Stimulated activated CD4-positive, alpha-beta T cell treated with anti-CD3 and anti-CD28 coated beads, Interleukin-15, amount 100 ng/mL, for 48 hours (primary cell): ENCODE measurements around the gene BMAL1.

Experiments used
- DNase-seq, 2 donors: peaks; one replicate each; pipeline ENCODE4 v3.0.0-alpha.2; 2020; ENCODE audit warnings: low read depth in 2 of 2

BMAL1 gene

DNA sequence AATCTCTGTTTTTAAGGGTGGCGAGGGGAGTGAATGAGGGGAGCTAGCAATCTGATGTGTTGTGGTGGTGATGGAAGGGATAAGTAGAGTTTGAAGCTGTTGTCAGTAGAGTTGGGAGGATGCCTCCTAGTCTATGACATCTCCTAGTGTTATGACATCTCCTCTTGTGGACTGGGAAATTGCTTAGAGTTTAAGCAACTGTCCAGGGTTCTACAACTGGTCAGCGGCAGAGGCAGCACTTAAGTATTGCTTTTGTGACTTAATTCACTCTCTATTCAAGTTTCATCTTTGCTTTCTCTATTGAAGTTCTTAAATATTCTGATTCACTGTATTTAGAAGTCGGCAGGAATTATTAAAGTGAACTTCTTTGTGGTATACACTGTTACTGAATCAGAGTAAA lies 13.8 kb downstream of the BMAL1 start:
- DNase-seq = no peak

GRCh38 chr11:13291800-13292199 lies 14.2 kb downstream of the BMAL1 start:
- DNase-seq = no peak

DNA sequence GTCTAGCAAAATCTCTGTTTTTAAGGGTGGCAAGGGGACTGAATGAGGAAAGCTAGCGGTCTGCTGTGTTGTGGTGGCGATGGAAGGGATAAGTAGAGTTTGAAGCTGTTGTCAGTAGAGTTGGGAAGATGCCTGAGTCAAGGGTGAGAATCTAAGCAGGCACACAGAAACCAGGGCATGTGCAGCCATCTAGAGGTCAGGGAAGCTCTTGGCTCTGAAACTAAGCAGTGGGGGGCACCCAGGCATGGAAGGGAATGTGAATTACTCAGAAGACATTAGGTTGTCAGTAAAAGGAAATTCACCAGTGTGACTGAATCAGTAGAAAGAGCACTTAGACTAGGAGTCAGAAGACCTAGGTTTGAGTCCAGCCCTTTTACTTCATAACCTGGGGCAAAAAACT lies 15.4 kb downstream of the BMAL1 start:
- DNase-seq = no peak

DNA sequence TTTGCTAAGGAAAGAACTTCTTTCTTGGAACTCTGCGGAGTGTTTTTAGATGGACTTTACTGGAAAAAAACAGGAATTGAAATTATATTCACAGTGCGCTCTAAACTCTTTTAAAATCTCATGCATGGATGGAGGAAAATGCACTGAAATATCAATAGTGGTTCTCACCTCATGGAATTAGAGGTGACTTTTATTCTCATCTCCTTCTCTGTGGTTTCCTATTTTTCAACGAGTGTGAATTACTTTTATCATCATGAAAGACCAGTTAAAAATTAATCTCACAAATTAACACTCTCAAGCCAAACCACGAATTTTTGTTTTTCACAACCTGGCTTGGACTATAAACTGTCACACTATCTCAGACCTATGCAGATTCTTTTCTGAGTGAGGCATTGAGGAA lies 16.6 kb downstream of the BMAL1 start:
- no peak for DNase-seq

- DNase-seq = no peak
Measured at GRCh38 chr11:13294771-13295579, 17.4 kb downstream of the BMAL1 start.

GRCh38 chr11:13297308-13297916 lies 19.8 kb downstream of the BMAL1 start:
- no peak for DNase-seq

DNA sequence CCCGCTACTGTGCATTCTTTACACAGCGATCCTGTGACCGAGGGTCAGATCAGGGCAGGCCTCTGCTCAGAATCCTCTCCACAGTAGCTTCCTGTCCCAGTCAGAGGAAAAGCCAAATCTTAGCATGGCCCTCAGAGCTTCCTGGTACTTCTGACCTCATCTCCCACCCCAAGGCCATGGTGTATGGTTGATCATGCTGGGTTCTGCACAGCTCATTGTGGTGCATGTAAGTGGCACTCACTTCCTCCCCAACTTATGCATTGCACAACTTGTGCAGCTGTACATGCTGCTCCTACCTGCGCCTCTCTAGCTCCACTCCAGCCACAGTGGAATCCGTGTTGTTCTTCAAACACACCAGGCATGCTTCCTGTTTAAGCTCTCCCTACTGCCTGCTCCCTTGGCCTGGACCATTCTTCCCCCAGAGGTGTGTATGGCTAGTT lies 20.3 kb downstream of the BMAL1 start:
- no peak for DNase-seq

DNA sequence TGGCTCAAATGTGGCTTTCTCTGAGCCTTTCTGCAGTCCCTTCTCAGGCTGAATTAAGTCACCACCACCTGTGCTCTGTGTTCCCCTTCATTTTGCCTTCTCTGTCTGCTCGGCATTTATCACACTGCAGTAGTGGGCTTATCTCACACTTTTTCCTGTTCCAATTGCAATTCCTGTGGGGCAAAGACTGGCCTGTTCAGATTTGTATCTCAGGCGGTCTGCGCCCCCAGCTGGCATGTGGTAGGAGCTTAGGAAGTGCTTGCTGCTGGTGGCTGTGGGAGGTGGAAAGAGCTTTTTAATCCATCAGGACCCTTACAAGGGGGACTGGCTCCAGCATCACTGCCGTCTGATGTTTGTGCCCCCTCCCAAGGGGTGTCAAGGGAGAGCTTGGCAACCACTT lies 21.2 kb downstream of the BMAL1 start:
- DNase-seq = no peak

DNA sequence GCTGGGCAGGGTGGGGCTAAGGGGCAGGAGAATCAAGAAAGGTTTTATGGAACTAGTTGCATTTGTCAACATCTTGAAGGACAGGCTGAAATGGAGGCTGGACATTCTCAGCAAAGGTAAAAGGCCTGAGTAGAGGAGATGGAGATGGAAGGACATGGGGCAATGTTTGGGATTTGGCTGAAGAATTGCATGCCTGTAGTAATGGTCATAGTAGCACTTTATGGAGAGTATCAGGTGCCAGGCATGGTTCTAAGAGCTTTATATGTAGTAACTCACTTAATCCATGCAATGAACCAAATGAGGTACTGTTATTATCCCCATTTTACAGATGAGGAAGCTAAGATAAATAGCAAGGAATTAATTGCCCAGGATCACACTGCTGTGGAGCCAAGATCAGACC lies 23.9 kb downstream of the BMAL1 start:
- DNase-seq = no peak

- no peak for DNase-seq
Measured at GRCh38 chr11:13302420-13302958, 24.9 kb downstream of the BMAL1 start.

- DNase-seq = no peak
Measured at GRCh38 chr11:13303668-13304649, 26.4 kb downstream of the BMAL1 start.

DNA sequence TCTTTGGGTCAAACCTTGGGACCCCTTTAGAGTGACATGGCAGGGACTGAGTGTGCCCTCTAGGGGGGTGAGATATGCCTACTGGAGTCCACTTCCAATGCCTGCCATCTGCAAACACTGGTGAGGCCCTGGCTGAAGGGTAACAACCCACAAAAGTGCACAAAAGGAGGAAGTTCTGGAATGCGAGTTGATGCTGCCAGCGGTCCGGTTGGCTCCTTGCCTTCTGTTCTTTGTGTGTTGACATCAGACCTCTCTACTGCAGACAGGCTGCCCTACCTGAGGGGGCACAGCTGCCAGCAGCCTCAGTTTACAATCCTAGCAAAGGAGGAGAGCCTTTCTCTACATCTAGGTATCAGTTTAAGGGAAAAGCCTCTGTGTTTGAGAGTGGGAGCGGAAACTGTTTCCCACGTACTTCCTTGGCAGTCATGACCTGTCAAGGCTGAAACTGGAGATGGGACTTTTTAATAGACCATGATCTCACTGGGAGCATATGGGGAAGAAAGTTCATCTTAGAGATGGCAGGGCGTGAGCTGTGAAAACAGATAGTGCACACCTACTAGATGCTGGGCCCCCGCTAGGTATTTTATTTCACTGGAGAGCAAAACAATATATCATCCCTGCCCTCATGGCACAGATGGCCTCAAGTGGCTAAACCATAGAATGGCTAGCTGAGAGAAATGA lies 27.2 kb downstream of the BMAL1 start:
- no peak for DNase-seq

GRCh38 chr11:13308704-13309103 lies 31.1 kb downstream of the BMAL1 start:
- no peak for DNase-seq

- no peak for DNase-seq
Measured at GRCh38 chr11:13309156-13309555, 31.6 kb downstream of the BMAL1 start.

DNA sequence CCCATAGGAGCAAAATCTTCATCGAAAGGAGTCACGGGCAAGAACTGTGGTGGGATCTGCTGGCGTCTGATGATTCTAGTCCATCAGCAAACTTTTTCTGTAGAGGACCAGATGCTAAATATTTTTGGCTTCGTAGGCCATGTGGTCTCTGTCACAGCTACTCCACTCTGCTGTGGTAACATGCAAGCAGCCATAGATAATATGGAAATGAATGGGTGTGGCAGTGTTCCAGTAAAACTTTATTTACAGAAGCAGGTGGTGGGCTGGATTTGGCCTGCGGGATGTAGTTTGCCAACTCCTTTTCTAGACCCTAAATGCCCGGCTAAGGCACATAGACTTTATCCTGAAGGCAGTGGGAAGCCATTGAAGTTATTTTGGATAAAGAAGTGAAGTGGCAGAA lies 32.9 kb downstream of the BMAL1 start:
- no peak for DNase-seq

GRCh38 chr11:13311570-13311969 lies 34.0 kb downstream of the BMAL1 start:
- no peak for DNase-seq

- DNase-seq = no peak
Measured at GRCh38 chr11:13313005-13313819, 35.6 kb downstream of the BMAL1 start.

- DNase-seq = no peak
Measured at GRCh38 chr11:13314676-13315394, 37.2 kb downstream of the BMAL1 start.

DNA sequence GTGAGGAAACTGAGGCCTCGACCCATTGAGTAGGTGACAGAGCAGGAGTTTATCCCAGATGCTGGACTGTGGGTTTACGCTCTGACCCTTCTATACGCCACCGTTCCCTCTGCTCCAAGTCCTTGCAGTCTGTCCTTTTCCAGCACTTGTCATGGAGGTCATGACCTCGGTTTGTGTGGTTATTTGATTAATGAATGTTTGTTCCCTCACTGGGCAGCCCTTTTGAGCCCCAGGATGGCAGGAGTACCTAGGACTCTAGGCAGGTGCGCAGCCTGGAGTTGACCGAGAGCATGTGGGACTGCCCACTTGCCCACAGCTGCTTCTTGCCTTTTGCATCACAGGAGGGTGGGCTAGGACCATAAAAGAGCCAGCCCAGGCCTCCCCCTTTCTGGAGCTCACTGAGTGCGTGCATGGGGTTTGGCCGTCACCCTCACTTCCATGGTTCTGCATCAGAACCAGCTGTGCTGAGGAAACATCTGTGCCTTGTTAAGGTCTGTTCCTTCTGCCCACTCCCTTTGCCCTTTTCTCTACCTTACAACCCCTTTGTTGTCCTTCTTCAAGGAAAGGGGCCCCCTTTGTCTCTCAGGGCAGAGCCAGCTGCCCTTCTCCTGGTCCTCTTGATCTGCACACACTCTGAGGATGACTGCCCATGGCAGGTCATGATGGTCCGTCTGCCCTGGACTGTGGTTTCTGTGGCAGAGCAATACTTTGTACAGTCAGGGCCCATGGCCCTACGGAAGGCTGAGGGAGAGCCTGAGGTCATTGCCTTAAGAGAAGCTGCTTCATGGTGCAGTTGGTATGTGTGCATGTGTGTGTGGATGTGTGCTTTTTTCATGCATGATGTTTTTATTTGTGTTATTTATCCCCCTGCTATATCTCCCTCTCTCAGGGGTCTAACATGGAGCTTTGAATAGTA lies 38.2 kb downstream of the BMAL1 start:
- no peak for DNase-seq
